SK-N-SH (cell line): Measurements from ENCODE around the gene NUP107. TPM values are rescaled to one million over a fixed set of nuclear protein-coding genes. Genes with fewer than 3 reads are reported as not detected.

Experiments
- CTCF ChIA-PET: fragments of 300-600, 350-600 bp; formaldehyde crosslinking; extraction: SDS; loops from one replicate; lab custom pipeline; 2021; lab: Yijun Ruan, JAX
- POLR2A ChIA-PET: fragments of 350-600 bp; sonication (Branson Sonifier 250); formaldehyde crosslinking; extraction: SDS; loops from one replicate; lab custom pipeline; 2020; ENCODE audit warnings: antibody characterized with exemption, inconsistent platforms; lab: Yijun Ruan, JAX
- DNase-seq: peaks from one replicate; pipeline ENCODE4 v3.0.0; 2012
- H2AFZ ChIP-seq: fragments of 200-600 bp; sonication (generic); 2 replicates; pipeline ENCODE4 v1.8.1; 2016; ENCODE audit warnings: antibody characterized with exemption, mild to moderate bottlenecking, low read depth
- H3F3A ChIP-seq: fragments of 200-600 bp; sonication (generic); replicated peaks from 2 replicates; pipeline ENCODE3; 2016; ENCODE audit warnings: antibody characterized with exemption, mild to moderate bottlenecking; ENCODE audit not compliant: insufficient read depth
- H3K27ac ChIP-seq, 2 experiments: fragments of 200-500 bp in 1 of 2; fragments of 200-600 bp in 1 of 2; sonication (Bioruptor generic) in 1 of 2; sonication (generic), shearing (Covaris generic) in 1 of 2; 2 replicates each; pipeline versions ENCODE4 v1.5.1 to v1.6.1; 2014 to 2016; ENCODE audit warnings: low read depth in 2 of 2, inconsistent platforms in 1 of 2, low read length in 1 of 2, mild to moderate bottlenecking in 1 of 2, mixed read lengths in 1 of 2
- H3K27me3 ChIP-seq: fragments of 200-600 bp; sonication (generic), shearing (Covaris generic); 2 replicates; pipeline ENCODE4 v1.6.1; 2016; ENCODE audit warnings: mixed run types; ENCODE audit not compliant: insufficient read depth
- H3K36me3 ChIP-seq, 2 experiments: fragments of 200-500 bp in 1 of 2; fragments of 200-600 bp in 1 of 2; sonication (Bioruptor generic) in 1 of 2; sonication (generic) in 1 of 2; replicated peaks in 1 of 2; 2 replicates each; pipeline versions ENCODE3 to v1.5.1; 2014 to 2016; ENCODE audit warnings: low read length in 1 of 2, mild to moderate bottlenecking in 1 of 2; ENCODE audit not compliant: insufficient read depth in 2 of 2, control insufficient read depth in 1 of 2
- H3K4me1 ChIP-seq, 2 experiments: fragments of 200-500 bp in 1 of 2; fragments of 200-600 bp in 1 of 2; sonication (Bioruptor generic) in 1 of 2; sonication (generic), shearing (Covaris generic) in 1 of 2; 2 replicates each; pipeline versions ENCODE4 v1.5.1 to v1.6.1; 2014 to 2016; ENCODE audit warnings: low read depth in 1 of 2, low read length in 1 of 2, mixed run types in 1 of 2; ENCODE audit not compliant: insufficient read depth in 2 of 2, control insufficient read depth in 1 of 2
- H3K4me2 ChIP-seq: fragments of 200-600 bp; sonication (generic), shearing (Covaris generic); 2 replicates; pipeline ENCODE4 v1.6.1; 2017; ENCODE audit warnings: mixed run types
- H3K4me3 ChIP-seq, 2 experiments: fragments of 200-500 bp in 1 of 2; fragments of 200-600 bp in 1 of 2; sonication (Bioruptor generic) in 1 of 2; sonication (generic), shearing (Covaris generic) in 1 of 2; 2 replicates each; pipeline versions ENCODE4 v1.5.1 to v1.8.1; 2014 to 2016; ENCODE audit warnings: low read depth in 2 of 2, inconsistent platforms in 1 of 2, low read length in 1 of 2, mild to moderate bottlenecking in 1 of 2, mixed read lengths in 1 of 2, moderate library complexity in 1 of 2
- H3K79me2 ChIP-seq: fragments of 200-600 bp; sonication (generic); 2 replicates; pipeline ENCODE4 v1.8.1; 2017; ENCODE audit warnings: mild to moderate bottlenecking; ENCODE audit not compliant: insufficient read depth
- H3K9ac ChIP-seq: fragments of 200-600 bp; sonication (generic); 2 replicates; pipeline ENCODE4 v1.6.1; 2017; ENCODE audit warnings: mixed run types
- H3K9me2 ChIP-seq: fragments of 200-600 bp; sonication (generic); 2 replicates; pipeline ENCODE4 v1.6.1; 2017; ENCODE audit warnings: mixed run types
- H3K9me3 ChIP-seq: fragments of 200-600 bp; sonication (generic); 2 replicates; pipeline ENCODE4 v1.6.1; 2017; ENCODE audit warnings: mixed run types, mild to moderate bottlenecking, moderate library complexity
- H4K20me1 ChIP-seq: fragments of 200-600 bp; sonication (generic); 2 replicates; pipeline ENCODE4 v1.6.1; 2017; ENCODE audit warnings: mild to moderate bottlenecking, mixed run types; ENCODE audit not compliant: insufficient read depth
- EZH2phosphoT487 ChIP-seq: fragments of 200-600 bp; sonication (generic); IDR thresholded peaks from 2 replicates; pipeline ENCODE4 v1.6.1; 2017; ENCODE audit warnings: low read depth, mixed run types, mild to moderate bottlenecking, antibody characterized with exemption, moderate library complexity, borderline replicate concordance
- FOSL2 ChIP-seq: IDR thresholded peaks from 2 replicates; pipeline ENCODE4 v1.4.0; 2012; ENCODE audit warnings: low read depth, mild to moderate bottlenecking, moderate library complexity, borderline replicate concordance
- GABPA ChIP-seq: IDR thresholded peaks from 2 replicates; pipeline ENCODE4 v1.4.0; 2012; ENCODE audit warnings: low read depth, mild to moderate bottlenecking
- GATA2 ChIP-seq: sonication (generic); formaldehyde crosslinking; IDR thresholded peaks from 2 replicates; pipeline ENCODE4 v1.5.0; 2020; ENCODE audit warnings: mild to moderate bottlenecking, missing genetic modification reagents
- JUND ChIP-seq: IDR thresholded peaks from 2 replicates; pipeline ENCODE4 v1.4.0; 2012
- MEF2A ChIP-seq: IDR thresholded peaks from 2 replicates; pipeline ENCODE4 v1.4.0; 2012; ENCODE audit warnings: low read depth, borderline replicate concordance
- MXI1 ChIP-seq: IDR thresholded peaks from 2 replicates; pipeline ENCODE4 v1.6.1; 2012; ENCODE audit warnings: mild to moderate bottlenecking, low read depth, low read length, improper control_type of control experiment
- NFIC ChIP-seq: IDR thresholded peaks from 2 replicates; pipeline ENCODE4 v1.4.0; 2012; ENCODE audit warnings: borderline replicate concordance
- NRF1 ChIP-seq: IDR thresholded peaks from 2 replicates; pipeline ENCODE4 v1.6.1; 2012; ENCODE audit warnings: low read depth, mild to moderate bottlenecking, low read length
- RAD21 ChIP-seq: IDR thresholded peaks from 2 replicates; pipeline ENCODE4 v1.6.1; 2012; ENCODE audit warnings: mild to moderate bottlenecking, low read length
- RFX5 ChIP-seq: IDR thresholded peaks from 2 replicates; pipeline ENCODE4 v1.6.1; 2012; ENCODE audit warnings: mild to moderate bottlenecking, improper control_type of control experiment, low read length
- RXRA ChIP-seq: IDR thresholded peaks from 2 replicates; pipeline ENCODE4 v1.4.0; 2012; ENCODE audit warnings: low read depth, mild to moderate bottlenecking, borderline replicate concordance
- SMC3 ChIP-seq: IDR thresholded peaks from 2 replicates; pipeline ENCODE4 v1.6.1; 2012; ENCODE audit warnings: low read depth, low read length, improper control_type of control experiment
- TCF12 ChIP-seq: IDR thresholded peaks from 2 replicates; pipeline ENCODE4 v1.4.0; 2012
- YY1 ChIP-seq: IDR thresholded peaks from 2 replicates; pipeline ENCODE4 v1.4.0; 2012; ENCODE audit warnings: low read depth, mild to moderate bottlenecking
- WGBS: methylation state at CpG from one replicate; pipeline ENCODE4 v1.1.6; 2017; ENCODE audit warnings: low lambda C conversion rate; 5-methylcytosine and 5-hydroxymethylcytosine counted together
- polyA plus RNA-seq, 3 experiments: library from polyadenylated mRNA; depleted of rRNA; stranded (reverse); fragments of >200 nt; gene quantifications; 2 replicates each; pipeline ENCODE4 v1.2.3, GENCODE V29; 2012
- TF ChIP-seq, protein P1 (sequence below): fragments of 200-600 bp; sonication (generic); IDR thresholded peaks from 2 replicates; pipeline ENCODE4 v1.6.1; 2017; ENCODE audit warnings: antibody characterized with exemption, mild to moderate bottlenecking, moderate library complexity
- TF ChIP-seq, protein P2 (sequence below): fragments of 150-350 bp; IDR thresholded peaks from 2 replicates; pipeline ENCODE4 v1.6.1; 2017; ENCODE audit warnings: antibody characterized with exemption, low read length, low read depth, borderline replicate concordance
- TF ChIP-seq, protein P3 (sequence below): IDR thresholded peaks from 2 replicates; pipeline ENCODE4 v1.4.0; 2012; ENCODE audit warnings: low read depth, borderline replicate concordance
- TF ChIP-seq, protein P4 (sequence below): IDR thresholded peaks from 2 replicates; pipeline ENCODE4 v1.4.0; 2012; ENCODE audit warnings: low read depth

The NUP107 gene
- polyA plus RNA-seq, 1 of the 3 experiments (the other 2 are of a cell fraction): 30.9 TPM

DNA sequence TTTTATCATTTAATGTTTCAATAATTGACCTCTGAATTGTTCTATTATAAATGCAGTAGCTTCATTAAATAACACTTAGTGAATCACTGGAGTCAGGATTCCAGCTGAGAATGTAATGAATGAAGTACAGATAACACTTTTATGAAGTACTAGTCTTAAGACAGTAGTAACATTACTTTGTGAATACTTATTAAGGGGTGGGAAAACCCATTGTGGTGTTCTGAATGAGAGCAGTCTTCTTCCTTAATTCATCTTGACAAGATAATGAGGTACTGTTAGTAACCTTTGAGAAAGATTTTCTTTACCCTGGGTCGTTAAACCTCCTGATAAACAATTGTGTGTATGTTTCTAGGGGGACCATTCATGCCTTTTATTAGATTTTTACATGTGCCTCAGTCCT, 12.7 kb downstream of the NUP107 start:
- CTCF ChIA-PET: no interaction called here
- Histone ChIP-seq H3F3A (no peaks in the 10 kb centered on the region), H3K4me2 (no peak overlapping the region), H3K27me3 (no peaks in the 10 kb centered on the region), H3K9ac (no peak overlapping the region), H3K27ac (no peak overlapping the region), H3K79me2 (no peaks in the 10 kb centered on the region), H4K20me1 (no peaks in the 10 kb centered on the region), H3K4me3 (no peak overlapping the region), H3K9me2 (no peaks in the 10 kb centered on the region), H3K36me3 (peaks cover 29 to 63% of the 10 kb centered on the region in 2 experiments), H3K4me1 (no peaks in the 10 kb centered on the region), H3K9me3 (no peaks in the 10 kb centered on the region), H2AFZ (no peak overlapping the region)
- 95% methylated on average over 1 of the region's 1 CpG for WGBS
- TF ChIP-seq RFX5: no peak
- TF ChIP-seq, protein P1, sequence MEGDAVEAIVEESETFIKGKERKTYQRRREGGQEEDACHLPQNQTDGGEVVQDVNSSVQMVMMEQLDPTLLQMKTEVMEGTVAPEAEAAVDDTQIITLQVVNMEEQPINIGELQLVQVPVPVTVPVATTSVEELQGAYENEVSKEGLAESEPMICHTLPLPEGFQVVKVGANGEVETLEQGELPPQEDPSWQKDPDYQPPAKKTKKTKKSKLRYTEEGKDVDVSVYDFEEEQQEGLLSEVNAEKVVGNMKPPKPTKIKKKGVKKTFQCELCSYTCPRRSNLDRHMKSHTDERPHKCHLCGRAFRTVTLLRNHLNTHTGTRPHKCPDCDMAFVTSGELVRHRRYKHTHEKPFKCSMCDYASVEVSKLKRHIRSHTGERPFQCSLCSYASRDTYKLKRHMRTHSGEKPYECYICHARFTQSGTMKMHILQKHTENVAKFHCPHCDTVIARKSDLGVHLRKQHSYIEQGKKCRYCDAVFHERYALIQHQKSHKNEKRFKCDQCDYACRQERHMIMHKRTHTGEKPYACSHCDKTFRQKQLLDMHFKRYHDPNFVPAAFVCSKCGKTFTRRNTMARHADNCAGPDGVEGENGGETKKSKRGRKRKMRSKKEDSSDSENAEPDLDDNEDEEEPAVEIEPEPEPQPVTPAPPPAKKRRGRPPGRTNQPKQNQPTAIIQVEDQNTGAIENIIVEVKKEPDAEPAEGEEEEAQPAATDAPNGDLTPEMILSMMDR: no peak
- TF ChIP-seq TCF12: no peak
- TF ChIP-seq JUND: no peak
- no peak for TF ChIP-seq NFIC
- TF ChIP-seq MEF2A: no peak
- TF ChIP-seq GABPA: no peak
- TF ChIP-seq GATA2 (CRISPR knock-in tag): no peak
- TF ChIP-seq RAD21: no peak
- no peak for TF ChIP-seq YY1
- no peak for TF ChIP-seq EZH2phosphoT487
- TF ChIP-seq, protein P2, sequence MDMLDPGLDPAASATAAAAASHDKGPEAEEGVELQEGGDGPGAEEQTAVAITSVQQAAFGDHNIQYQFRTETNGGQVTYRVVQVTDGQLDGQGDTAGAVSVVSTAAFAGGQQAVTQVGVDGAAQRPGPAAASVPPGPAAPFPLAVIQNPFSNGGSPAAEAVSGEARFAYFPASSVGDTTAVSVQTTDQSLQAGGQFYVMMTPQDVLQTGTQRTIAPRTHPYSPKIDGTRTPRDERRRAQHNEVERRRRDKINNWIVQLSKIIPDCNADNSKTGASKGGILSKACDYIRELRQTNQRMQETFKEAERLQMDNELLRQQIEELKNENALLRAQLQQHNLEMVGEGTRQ: no peak
- no peak for TF ChIP-seq RXRA
- no peak for TF ChIP-seq SMC3
- no peak for TF ChIP-seq NRF1
- TF ChIP-seq FOSL2: no peak
- TF ChIP-seq, protein P3, sequence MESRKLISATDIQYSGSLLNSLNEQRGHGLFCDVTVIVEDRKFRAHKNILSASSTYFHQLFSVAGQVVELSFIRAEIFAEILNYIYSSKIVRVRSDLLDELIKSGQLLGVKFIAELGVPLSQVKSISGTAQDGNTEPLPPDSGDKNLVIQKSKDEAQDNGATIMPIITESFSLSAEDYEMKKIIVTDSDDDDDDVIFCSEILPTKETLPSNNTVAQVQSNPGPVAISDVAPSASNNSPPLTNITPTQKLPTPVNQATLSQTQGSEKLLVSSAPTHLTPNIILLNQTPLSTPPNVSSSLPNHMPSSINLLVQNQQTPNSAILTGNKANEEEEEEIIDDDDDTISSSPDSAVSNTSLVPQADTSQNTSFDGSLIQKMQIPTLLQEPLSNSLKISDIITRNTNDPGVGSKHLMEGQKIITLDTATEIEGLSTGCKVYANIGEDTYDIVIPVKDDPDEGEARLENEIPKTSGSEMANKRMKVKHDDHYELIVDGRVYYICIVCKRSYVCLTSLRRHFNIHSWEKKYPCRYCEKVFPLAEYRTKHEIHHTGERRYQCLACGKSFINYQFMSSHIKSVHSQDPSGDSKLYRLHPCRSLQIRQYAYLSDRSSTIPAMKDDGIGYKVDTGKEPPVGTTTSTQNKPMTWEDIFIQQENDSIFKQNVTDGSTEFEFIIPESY: no peak
- TF ChIP-seq MXI1: no peak
- TF ChIP-seq, protein P4, sequence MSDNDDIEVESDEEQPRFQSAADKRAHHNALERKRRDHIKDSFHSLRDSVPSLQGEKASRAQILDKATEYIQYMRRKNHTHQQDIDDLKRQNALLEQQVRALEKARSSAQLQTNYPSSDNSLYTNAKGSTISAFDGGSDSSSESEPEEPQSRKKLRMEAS: no peak
- POLR2A ChIA-PET: no interaction called here
- no peak for DNase-seq
